Activated CD8-positive, alpha-beta memory T cell treated with anti-CD3 and anti-CD28 coated beads, Interleukin-2, amount 10 ng/mL, durations not matched to agents 7 days and 5 days (primary cell): ENCODE measurements around the gene HEXD. TPM values are rescaled to one million over a fixed set of nuclear protein-coding genes. Genes with fewer than 3 reads are reported as not detected.

Source experiments
- ATAC-seq: fragments of 150-1000 bp; cut with Tn5 transposase; one replicate; pipeline ENCODE4 v1.10.0; 2021; ENCODE audit warnings: moderate library complexity
- CTCF ChIA-PET: fragments of 350-600 bp; sonication (Branson Sonifier 250); formaldehyde crosslinking; loops from one replicate; lab custom pipeline; 2021; ENCODE audit warnings: antibody characterized with exemption; lab: Charles Lee
- DNase-seq: peaks from one replicate; pipeline ENCODE4 v3.0.0-alpha.2; 2020
- H3K27ac Mint-ChIP-seq: one replicate; pipeline ENCODE4 v1.8.0; 2021; ENCODE audit warnings: mild to moderate bottlenecking, mixed read lengths
- H3K27me3 Mint-ChIP-seq: one replicate; pipeline ENCODE4 v1.8.0; 2021; ENCODE audit warnings: mixed read lengths
- H3K36me3 Mint-ChIP-seq: one replicate; pipeline ENCODE4 v1.8.0; 2021; ENCODE audit warnings: mild to moderate bottlenecking, mixed read lengths
- H3K4me1 Mint-ChIP-seq: one replicate; pipeline ENCODE4 v1.8.0; 2021; ENCODE audit warnings: mixed read lengths
- H3K4me3 Mint-ChIP-seq: one replicate; pipeline ENCODE4 v1.8.0; 2021; ENCODE audit warnings: mild to moderate bottlenecking, moderate library complexity, mixed read lengths
- H3K9me3 Mint-ChIP-seq: one replicate; pipeline ENCODE4 v1.8.0; 2022; ENCODE audit warnings: low read depth, mixed read lengths
- total RNA-seq, 2 experiments: library from RNA; stranded (reverse); gene quantifications; one replicate each; pipeline ENCODE4 v1.2.3, GENCODE V29; 2021

Gene HEXD
- total RNA-seq, 2 experiments from 2014 or later: 50.5 to 72.5 TPM

DNA sequence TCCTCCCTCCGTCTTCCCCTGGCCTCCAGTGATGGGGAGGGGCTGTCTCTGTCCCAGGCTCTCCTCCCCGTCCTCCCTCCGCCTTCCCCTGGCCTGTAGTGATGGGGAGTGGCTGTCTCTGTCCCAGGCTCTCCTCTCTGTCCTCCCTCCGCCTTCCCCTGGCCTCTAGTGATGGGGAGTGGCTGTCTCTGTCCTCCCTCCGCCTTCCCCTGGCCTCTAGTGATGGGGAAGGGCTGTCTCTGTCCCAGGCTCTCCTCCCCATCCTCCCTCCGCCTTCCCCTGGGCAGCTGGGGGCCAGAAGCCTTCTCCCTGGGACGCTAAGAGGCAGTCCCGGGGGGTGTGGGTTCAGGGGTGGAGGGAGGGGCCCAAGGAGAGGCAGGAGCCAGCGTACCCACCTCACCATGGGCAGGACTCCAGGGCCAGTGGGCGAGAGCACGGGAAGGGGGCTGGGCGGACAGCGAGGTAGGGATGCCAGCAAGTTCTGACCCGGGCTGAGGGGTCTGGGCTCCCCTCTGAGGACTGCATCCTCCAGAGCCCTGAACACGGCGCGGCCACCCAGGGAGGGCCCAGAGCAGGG is 31.8 kb upstream of the HEXD start:
- H3K9me3 Mint-ChIP-seq: no peaks in the 10 kb centered on the region
- no peak overlapping the region for H3K4me3 Mint-ChIP-seq
- DNase-seq (no peak), ATAC-seq (no peak)
- no peaks in the 10 kb centered on the region for H3K36me3 Mint-ChIP-seq
- no peak overlapping the region for H3K27ac Mint-ChIP-seq
- H3K4me1 Mint-ChIP-seq: no peaks in the 10 kb centered on the region
- H3K27me3 Mint-ChIP-seq: peaks cover under 1% of the 10 kb centered on the region
- CTCF ChIA-PET: no interaction called here

DNA sequence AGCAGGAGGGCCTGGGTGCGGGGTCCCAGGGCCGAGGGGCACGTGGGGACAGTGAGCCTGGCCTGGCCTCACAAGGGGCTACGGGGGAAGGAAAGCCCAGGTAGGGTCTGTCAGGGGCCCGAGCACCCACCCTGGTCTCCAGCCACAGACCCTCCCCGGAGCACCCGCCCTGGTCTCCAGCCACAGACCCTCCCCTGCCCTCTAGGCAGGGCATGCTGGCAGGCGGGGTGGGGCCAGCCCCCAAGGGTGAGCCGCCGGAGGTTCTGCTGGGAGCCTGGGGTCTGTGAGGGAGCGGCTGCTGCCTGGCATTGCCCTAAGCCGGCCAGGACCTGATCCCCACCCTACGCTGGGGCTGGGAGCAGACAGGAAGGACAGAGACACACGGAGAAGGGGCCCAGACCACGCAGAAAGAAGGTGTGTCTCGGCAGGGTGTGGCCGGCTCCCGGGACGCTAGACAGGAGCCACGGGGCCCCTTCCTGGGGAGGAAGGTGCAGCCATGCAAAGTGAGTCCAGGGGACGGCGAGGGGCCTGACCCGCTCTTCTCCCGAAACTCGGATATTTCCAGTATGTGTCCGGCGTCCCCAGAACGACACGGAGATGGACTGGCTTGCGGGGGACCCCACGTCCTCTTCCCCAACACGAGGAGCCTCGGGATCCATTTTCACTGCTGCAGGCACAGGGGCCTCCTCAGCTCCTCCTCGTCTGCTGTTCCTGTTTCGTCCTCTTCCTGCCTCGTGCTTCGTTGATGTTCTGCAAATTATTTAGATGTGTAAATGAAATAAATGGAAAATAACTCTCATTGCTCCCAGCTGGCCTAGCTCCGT is 31.1 kb upstream of the HEXD start:
- Mint-ChIP-seq H3K36me3 (no peaks in the 10 kb centered on the region), H3K27ac (no peak overlapping the region), H3K4me1 (no peaks in the 10 kb centered on the region), H3K4me3 (no peak overlapping the region), H3K9me3 (no peaks in the 10 kb centered on the region), H3K27me3 (no peaks in the 10 kb centered on the region)
- CTCF ChIA-PET: no interaction called here
- ATAC-seq (no peak), DNase-seq (no peak)

DNA sequence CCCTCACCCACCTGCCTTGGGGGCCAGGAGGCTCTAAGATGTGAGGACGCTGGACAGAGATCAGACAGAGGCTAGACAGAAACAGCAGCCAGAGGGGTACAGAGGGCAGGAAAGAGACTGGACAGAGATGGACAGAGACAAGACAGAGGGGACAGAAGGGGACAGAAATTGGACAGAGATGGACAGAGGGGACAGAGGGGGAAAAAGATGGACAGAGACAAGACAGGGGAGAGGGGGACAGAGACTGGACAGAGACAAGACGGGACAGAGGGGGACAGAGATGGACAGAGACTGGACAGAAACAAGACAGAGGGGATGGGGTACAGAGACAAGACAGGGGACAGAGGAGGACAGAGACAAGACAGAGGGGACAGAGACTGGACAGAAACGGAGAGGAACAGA is 30.4 kb upstream of the HEXD start:
- Mint-ChIP-seq H3K9me3 (no peaks in the 10 kb centered on the region), H3K27ac (no peak overlapping the region), H3K4me3 (no peak overlapping the region), H3K4me1 (no peaks in the 10 kb centered on the region), H3K27me3 (no peaks in the 10 kb centered on the region), H3K36me3 (no peaks in the 10 kb centered on the region)
- ATAC-seq (no peak), DNase-seq (no peak)
- CTCF ChIA-PET: no interaction called here

DNA sequence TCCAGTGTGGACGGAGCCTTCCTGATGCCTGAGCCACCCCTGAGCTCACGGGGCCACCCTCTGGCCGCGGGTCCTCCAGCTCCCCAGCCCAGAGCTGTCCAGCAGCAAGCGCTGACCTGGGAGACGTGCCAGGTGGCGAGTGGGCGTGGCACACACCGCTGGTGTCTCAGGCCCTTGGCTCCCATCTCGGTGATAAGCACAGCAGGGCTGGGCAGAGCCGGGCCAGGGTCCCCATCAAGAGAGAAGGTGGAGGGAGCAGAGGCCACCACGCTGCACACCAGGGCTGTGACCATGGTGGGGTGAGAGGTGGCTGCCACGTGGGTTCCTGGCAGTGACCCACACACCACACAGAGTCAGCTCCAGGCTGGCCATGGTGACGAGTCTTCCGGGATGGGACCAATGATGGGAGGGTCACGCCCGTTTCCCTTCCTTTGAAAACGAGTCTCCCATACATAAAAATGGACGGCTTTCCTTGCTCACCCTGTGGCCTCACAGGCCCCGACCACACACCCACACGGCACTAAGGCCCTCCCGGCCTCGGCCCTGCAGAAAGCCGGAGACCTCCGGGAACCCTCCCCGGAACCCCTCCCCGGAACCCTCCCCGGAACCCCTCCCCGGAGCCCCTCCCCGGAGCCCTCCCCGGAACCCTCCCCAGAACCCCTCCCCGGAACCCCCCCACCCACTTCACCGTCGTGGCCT is 29.8 kb upstream of the HEXD start:
- Mint-ChIP-seq H3K27ac (no peak overlapping the region), H3K4me1 (no peaks in the 10 kb centered on the region), H3K36me3 (no peaks in the 10 kb centered on the region), H3K4me3 (no peak overlapping the region), H3K27me3 (no peaks in the 10 kb centered on the region), H3K9me3 (no peaks in the 10 kb centered on the region)
- no peak for ATAC-seq
- CTCF ChIA-PET: no interaction called here
- DNase-seq: no peak

DNA sequence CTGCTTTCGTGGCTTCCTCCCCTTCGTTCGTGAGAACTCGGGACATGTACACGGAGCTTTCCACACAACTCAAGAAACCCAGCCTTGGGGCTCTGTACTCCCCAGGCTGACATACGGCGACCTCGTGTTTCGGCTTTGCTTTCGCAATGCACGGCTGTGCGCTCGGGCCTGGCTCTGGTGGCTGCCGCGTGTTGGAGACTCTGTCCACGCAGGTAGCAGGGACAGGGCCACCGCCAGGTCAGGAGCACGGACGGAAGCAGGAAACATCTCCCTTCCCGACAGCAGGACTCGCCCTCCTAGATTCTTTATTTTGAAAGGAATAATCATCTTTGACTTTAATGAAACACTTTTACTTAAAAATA is 29.2 kb upstream of the HEXD start:
- no peak overlapping the region for H3K27ac Mint-ChIP-seq
- H3K4me1 Mint-ChIP-seq: no peaks in the 10 kb centered on the region
- no peaks in the 10 kb centered on the region for H3K27me3 Mint-ChIP-seq
- no peak for DNase-seq
- H3K9me3 Mint-ChIP-seq: no peaks in the 10 kb centered on the region
- CTCF ChIA-PET: no interaction called here
- H3K36me3 Mint-ChIP-seq: no peaks in the 10 kb centered on the region
- H3K4me3 Mint-ChIP-seq: no peak overlapping the region
- no peak for ATAC-seq

DNA sequence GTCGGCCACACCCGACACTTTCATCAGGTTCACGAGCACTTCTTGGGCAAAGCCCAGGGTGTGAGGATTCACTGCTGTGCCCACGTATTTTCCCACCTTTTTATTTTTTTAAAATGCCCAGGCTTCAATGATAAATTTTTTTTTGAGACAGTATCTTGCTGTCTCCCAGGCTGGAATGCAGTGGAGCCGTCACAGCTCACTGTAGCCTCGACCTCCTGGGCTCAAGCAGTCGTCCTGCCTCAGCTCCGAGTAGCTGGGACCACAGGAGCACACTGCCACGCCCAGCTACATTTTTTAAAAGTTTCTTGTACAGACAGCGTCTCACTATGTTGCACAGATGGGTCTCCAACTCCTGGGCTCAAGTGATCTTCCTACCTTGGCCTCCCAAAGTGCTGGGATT is 28.8 kb upstream of the HEXD start:
- CTCF ChIA-PET: no interaction called here
- no peak for ATAC-seq
- Mint-ChIP-seq H3K9me3 (no peaks in the 10 kb centered on the region), H3K4me1 (no peaks in the 10 kb centered on the region), H3K27ac (no peak overlapping the region), H3K4me3 (no peak overlapping the region), H3K27me3 (no peaks in the 10 kb centered on the region), H3K36me3 (no peaks in the 10 kb centered on the region)
- no peak for DNase-seq

DNA sequence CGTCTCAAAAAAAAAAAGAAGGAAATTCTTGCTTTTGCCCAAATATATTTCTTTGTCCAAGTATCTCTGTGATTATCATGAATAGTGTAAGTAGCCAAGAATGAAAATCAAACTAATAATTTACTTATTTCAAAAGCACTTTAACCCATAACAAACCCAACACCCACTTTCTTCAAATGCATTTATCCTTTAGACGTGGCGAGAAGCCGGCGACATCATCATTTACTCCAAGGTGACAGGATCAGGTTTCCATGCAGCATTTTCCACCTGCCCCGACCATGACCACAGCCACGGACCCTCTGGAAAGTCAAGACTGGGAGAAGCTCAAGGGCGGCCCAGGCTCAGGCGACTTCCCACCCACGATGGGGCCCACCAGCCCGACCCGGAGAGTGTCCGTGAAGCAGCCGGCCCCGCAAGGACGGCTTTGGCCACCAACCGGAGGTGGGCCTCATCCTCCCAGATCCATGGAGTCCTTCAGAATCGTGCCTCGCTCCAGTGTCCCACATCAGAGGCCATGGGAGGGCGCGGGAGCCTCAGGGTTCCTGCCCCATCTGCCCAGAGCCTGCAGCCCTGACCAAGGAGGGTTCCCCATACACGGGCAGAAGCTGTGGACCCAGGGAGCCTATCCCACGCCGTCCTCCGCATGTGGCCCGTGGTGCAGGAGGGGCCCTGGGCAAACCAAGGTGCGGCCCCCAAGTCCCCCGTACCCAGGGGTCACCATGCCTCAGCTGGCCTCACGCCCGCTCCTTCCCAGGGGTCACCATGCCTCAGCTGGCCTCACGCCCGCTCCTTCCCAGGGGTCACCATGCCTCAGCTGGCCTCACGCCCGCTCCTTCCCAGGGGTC is 27.9 kb upstream of the HEXD start:
- Mint-ChIP-seq H3K36me3 (no peaks in the 10 kb centered on the region), H3K9me3 (no peaks in the 10 kb centered on the region), H3K27me3 (no peaks in the 10 kb centered on the region), H3K4me1 (no peaks in the 10 kb centered on the region), H3K4me3 (no peak overlapping the region), H3K27ac (no peak overlapping the region)
- DNase-seq (no peak), ATAC-seq (no peak)
- CTCF ChIA-PET: no interaction called here

DNA sequence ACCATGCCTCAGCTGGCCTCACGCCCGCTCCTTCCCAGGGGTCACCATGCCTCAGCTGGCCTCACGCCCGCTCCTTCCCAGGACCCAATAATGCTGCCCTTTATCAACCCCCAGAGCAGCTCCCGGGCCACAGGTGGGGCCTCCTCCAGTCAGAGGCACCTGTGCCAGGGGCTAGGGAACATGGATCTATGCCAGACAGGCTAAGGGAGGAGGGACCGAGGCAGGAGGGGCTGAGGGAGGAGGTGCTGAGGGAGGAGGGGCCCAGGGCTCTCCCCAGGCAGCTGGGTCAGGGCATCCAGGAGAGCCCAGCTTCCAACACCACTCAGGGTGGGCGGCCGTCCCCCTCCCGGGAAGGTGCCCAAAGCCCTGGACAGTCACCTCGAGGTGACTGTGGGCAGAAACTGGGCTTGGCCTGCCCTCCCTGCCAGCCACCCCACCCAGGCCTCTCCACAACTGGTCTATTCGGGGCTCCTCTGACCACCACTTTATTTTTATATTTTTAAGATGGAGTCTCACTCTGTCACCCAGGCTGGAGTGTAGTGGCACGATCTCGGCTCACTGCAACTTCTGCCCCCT is 27.2 kb upstream of the HEXD start:
- ATAC-seq: no peak
- H3K9me3 Mint-ChIP-seq: no peaks in the 10 kb centered on the region

DNA sequence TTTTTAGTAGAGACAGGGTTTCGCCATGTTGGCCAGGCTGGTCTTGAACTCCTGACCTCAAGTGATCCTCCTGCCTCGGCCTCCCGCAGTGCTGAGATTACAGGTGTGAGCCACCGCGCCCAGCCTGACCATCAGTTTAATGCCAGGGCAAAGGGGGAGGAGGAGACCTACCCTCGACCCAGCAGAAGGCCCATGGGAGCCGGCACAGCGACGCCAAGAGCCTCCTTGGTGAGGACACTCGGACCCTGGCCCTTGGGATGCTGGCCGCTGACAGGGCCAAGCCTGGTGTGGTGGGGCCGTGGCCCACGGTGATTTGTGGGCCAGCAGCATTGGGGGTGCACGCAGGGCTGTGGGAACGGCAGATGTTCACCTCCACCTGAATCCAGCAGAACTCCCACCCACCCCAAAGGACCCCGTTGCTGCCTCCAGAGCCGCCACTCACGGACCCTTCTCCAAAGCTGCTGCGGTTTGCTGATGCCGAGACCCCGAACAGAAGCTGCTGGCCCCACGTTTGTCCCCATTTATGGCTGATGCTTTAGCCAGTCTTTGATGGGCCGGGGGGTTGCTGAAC is 26.6 kb upstream of the HEXD start:
- CTCF ChIA-PET: no interaction called here
- no peak for ATAC-seq
- H3K4me3 Mint-ChIP-seq: no peak overlapping the region
- no peak for DNase-seq
- no peaks in the 10 kb centered on the region for H3K36me3 Mint-ChIP-seq
- H3K27ac Mint-ChIP-seq: no peak overlapping the region
- no peaks in the 10 kb centered on the region for H3K4me1 Mint-ChIP-seq
- H3K9me3 Mint-ChIP-seq: no peaks in the 10 kb centered on the region
- H3K27me3 Mint-ChIP-seq: no peaks in the 10 kb centered on the region

More for the DNA sequence above, 27.2 kb upstream of the HEXD start:
- CTCF ChIA-PET: no interaction called here
- Mint-ChIP-seq H3K27me3 (no peaks in the 10 kb centered on the region), H3K27ac (no peak overlapping the region), H3K4me1 (no peaks in the 10 kb centered on the region), H3K36me3 (no peaks in the 10 kb centered on the region), H3K4me3 (no peak overlapping the region)
- no peak for DNase-seq

DNA sequence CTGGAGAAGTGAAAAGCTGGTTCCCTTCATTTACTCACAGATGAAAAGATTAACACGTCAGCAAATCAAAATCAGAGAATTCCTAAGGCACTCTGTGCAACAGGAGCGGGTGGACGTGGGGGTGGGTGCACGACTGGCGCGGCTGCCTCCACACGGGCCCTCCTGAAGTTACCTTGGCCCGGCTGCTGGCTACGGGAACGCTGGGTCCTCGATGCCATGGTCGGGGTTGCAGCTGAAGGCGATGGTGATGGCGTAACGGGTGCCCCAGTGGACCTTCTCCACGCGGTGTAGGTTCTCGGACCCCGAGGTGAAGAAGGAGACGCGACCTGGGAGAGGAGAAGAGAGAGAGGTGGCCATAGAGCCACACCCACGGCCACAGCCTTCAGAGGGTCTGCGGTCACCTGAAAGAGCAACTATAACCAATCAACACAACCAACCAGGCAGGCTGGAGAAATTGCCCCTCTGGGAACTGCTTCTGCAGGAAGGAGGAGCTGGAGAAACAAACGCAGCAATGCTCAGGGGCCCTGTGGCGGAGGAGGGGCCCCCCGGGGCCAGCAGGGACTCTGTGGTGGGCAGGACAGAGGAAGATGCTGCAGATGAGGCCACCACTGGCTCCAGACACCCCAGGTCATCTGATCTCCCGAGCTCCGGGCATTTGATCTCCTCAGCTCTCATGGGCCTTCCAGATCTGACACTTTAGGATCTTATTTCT is 25.8 kb upstream of the HEXD start:
- Mint-ChIP-seq H3K27ac (no peak overlapping the region), H3K4me3 (no peak overlapping the region), H3K36me3 (no peaks in the 10 kb centered on the region), H3K27me3 (no peaks in the 10 kb centered on the region), H3K9me3 (no peaks in the 10 kb centered on the region), H3K4me1 (no peaks in the 10 kb centered on the region)
- ATAC-seq (no peak), DNase-seq (no peak)
- CTCF ChIA-PET: no interaction called here

DNA sequence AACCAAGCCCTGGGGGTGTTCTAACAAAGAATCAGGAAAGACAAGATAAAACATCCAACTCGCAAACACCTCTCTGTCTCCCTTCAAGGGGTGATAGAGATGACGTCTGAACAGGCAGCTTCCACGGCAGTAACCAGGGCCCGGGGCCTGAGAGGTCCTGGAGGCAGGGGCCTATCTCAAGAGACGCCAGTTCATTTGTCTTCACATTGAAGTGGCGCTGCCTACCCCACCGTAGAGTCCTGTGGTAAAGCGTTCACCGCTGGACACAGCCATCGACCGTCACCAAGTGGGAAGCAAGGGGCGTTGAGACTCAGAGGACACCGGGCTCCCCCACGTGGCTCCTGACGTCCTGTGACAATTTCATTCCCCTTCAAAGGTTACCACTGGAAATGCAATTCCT is 25.2 kb upstream of the HEXD start:
- ATAC-seq (no peak), DNase-seq (no peak)
- Mint-ChIP-seq H3K4me1 (no peaks in the 10 kb centered on the region), H3K27me3 (no peaks in the 10 kb centered on the region), H3K27ac (no peak overlapping the region), H3K36me3 (no peaks in the 10 kb centered on the region), H3K4me3 (no peak overlapping the region), H3K9me3 (no peaks in the 10 kb centered on the region)
- CTCF ChIA-PET: no interaction called here

DNA sequence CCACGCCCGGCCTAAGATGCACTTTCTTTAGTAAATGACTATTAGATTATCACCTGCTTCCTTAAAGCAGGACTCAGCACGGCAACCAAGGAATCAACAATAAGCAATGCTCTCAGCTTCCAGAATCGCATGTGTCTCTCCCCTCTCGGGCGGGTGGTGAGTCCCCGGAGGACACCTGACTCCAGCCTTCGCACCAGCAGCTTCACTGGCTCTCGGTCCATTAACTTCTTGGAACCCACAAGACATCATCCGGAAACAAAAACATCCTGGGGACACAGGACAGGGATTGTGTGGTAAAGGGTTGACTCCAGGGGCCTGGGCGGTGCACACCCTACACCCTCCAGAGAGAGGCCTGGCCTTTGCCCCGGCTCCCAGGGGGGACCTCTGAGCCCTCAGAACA is 23.9 kb upstream of the HEXD start:
- Mint-ChIP-seq H3K36me3 (no peaks in the 10 kb centered on the region), H3K9me3 (no peaks in the 10 kb centered on the region)
- CTCF ChIA-PET: interaction anchor here (1.0 kb wide), 1 partner anchor 158 kb away, joined by 3 read pairs; no protein-coding TSS in a partner anchor

More for the DNA sequence above, 23.9 kb upstream of the HEXD start:
- Mint-ChIP-seq H3K27ac (no peak overlapping the region), H3K4me1 (no peaks in the 10 kb centered on the region), H3K27me3 (no peaks in the 10 kb centered on the region), H3K4me3 (no peak overlapping the region)
- no peak for DNase-seq
- no peak for ATAC-seq
